ENCODE measurements around the gene DUSP15. TPM values are rescaled to one million over a fixed set of nuclear protein-coding genes. Genes with fewer than 3 reads are reported as not detected.

Gene DUSP15
- total and polyA plus RNA-seq, 2 of the 8 experiments (the other 6 are each of a cell fraction or from before 2014, with no cell fraction given): 0.91 to 3.2 TPM

DNA sequence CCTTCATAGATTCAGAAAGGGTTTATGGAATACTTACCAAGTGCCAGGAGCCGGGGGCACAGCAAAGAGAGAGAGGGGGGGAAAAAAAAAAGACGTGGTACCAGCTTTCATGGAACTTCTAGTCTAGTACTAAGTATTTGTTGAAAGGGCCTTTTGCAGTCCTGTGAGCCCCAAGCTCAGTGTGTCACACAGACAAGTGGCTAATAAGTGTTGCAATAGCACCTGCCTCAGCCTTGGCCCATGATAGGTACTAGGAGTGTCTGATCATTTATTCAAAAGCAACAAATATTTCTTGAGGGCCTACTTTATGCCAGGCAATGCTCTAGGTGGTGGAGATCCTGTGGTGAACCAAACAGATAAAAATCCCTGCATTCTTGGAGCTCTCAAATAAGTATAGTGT, 43.3 kb downstream of the DUSP15 start:
- no peak overlapping the region for H3K56ac ChIP-seq (replicated peaks; ENCODE audit: insufficient read length, low read depth, low read length)
- H2BK120ac ChIP-seq (replicated peaks; ENCODE audit: low read depth, low read length): no peak overlapping the region
- TF ChIP-seq NRF1 (IDR thresholded peaks at IDR 0.05; ENCODE audit: low read depth, low read length) (no peak), KDM4A (IDR thresholded peaks at IDR 0.05; ENCODE audit: low read depth, low read length, severe bottlenecking) (no peak), USF2 (IDR thresholded peaks at IDR 0.05; ENCODE audit: low read length) (no peak)
- TF ChIP-seq, protein P1, sequence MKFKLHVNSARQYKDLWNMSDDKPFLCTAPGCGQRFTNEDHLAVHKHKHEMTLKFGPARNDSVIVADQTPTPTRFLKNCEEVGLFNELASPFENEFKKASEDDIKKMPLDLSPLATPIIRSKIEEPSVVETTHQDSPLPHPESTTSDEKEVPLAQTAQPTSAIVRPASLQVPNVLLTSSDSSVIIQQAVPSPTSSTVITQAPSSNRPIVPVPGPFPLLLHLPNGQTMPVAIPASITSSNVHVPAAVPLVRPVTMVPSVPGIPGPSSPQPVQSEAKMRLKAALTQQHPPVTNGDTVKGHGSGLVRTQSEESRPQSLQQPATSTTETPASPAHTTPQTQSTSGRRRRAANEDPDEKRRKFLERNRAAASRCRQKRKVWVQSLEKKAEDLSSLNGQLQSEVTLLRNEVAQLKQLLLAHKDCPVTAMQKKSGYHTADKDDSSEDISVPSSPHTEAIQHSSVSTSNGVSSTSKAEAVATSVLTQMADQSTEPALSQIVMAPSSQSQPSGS (IDR thresholded peaks at IDR 0.05; ENCODE audit: low read length): no peak
- POLR2A ChIA-PET (ENCODE audit: partially characterized antibody): no interaction called here
- no peak overlapping the region for H2AK5ac ChIP-seq (ENCODE audit: low read depth, low read length)
- no peak overlapping the region for H3K18ac ChIP-seq (ENCODE audit: extremely low read depth, low read length)
- no peaks in the 10 kb centered on the region for H3K23me2 ChIP-seq (ENCODE audit: low read depth, low read length)
- H4K20me1 ChIP-seq (replicated peaks in 1 of 2; ENCODE audit: control insufficient read depth in 1 of 2, insufficient read depth in 2 of 2, low read length in 2 of 2): no peaks in the 10 kb centered on the region
- H3K4me2 ChIP-seq (ENCODE audit: insufficient read depth in 1 of 2, low read depth in 2 of 2, low read length in 2 of 2): no peak overlapping the region
- no peak overlapping the region for H2BK20ac ChIP-seq (ENCODE audit: low read length)
- no peaks in the 10 kb centered on the region for H3K9me3 ChIP-seq (ENCODE audit: insufficient read depth in 2 of 2, low read depth in 1 of 2, low read length in 1 of 2)
- no peak overlapping the region for H4K8ac ChIP-seq (ENCODE audit: extremely low read depth, insufficient read depth, low read length)
- DNase-seq (ENCODE audit: low read depth in 1 of 2, low spot score in 2 of 2): no peak
- H3K4ac ChIP-seq (replicated peaks; ENCODE audit: insufficient read length, low read depth, low read length): no peak overlapping the region
- no peak overlapping the region for H4K5ac ChIP-seq (ENCODE audit: insufficient read length, low read depth, low read length)
- H2BK15ac ChIP-seq (ENCODE audit: low read length): no peak overlapping the region
- H4K91ac ChIP-seq (replicated peaks; ENCODE audit: insufficient read length, low read length): no peak overlapping the region
- H3K4me1 ChIP-seq (replicated peaks in 1 of 4; ENCODE audit: control insufficient read depth in 3 of 4, insufficient read depth in 4 of 4, low read length in 3 of 4): peaks cover 0 to 6% (median 2%) of the 10 kb centered on the region in 4 experiments; a peak in 4 of 7 replicates
- no peaks in the 10 kb centered on the region; a peak in 1 of 8 replicates for H3K36me3 ChIP-seq (ENCODE audit: control insufficient read depth in 2 of 4, insufficient read depth in 4 of 4, low read length in 3 of 4)
- no peak overlapping the region for H3K14ac ChIP-seq (ENCODE audit: insufficient read length)
- H3K27me3 ChIP-seq (replicated peaks in 1 of 4; ENCODE audit: control insufficient read depth in 3 of 4, extremely low read depth in 1 of 4, insufficient read depth in 3 of 4, low read length in 3 of 4): no peaks in the 10 kb centered on the region
- no peak overlapping the region for H3K9ac ChIP-seq (replicated peaks in 1 of 4; ENCODE audit: extremely low read depth in 1 of 4, low read depth in 3 of 4, low read length in 3 of 4)
- no peak overlapping the region for H3K23ac ChIP-seq (ENCODE audit: insufficient read length)
- no peaks in the 10 kb centered on the region for H3K79me1 ChIP-seq (ENCODE audit: low read depth, low read length)
- no peak overlapping the region for H2BK5ac ChIP-seq (ENCODE audit: low read depth, low read length)
- no peak overlapping the region for H2AFZ ChIP-seq (ENCODE audit: low read length)
- no peaks in the 10 kb centered on the region for H3K79me2 ChIP-seq (ENCODE audit: control insufficient read depth in 1 of 2, insufficient read depth in 2 of 2, low read length in 2 of 2)
- H2BK12ac ChIP-seq (ENCODE audit: low read depth, low read length): no peak overlapping the region
- no peak overlapping the region for H3K27ac ChIP-seq (ENCODE audit: low read depth, low read length)
- no peak overlapping the region for H3K4me3 ChIP-seq (ENCODE audit: extremely low read depth in 1 of 4, insufficient read depth in 2 of 4, low read depth in 3 of 4, low read length in 4 of 4)
- 89% methylated on average over 2 of the region's 2 CpGs; no CpG with 5 or more reads in 1 of the 2 experiments for WGBS, 2 experiments (ENCODE audit: extremely low coverage in 1 of 2, insufficient coverage in 1 of 2, insufficient read length in 1 of 2, insufficient replicate concordance in 2 of 2, low coverage in 1 of 2, low lambda C conversion rate in 2 of 2, missing lambda C conversion rate in 1 of 2)
- no peak for FAIRE-seq
- CTCF ChIA-PET (ENCODE audit: partially characterized antibody): interaction anchor here (0.9 to 6.6 kb wide), 3 partner anchors 18 to 30 kb away, joined by 3 to 65 read pairs (median 3); partner anchors contain the start of gene FOXS1

Data from H1 (cell line).